H1 (cell line): ENCODE results near the gene ACYP2. TPM values are rescaled to one million over a fixed set of nuclear protein-coding genes. Genes with fewer than 3 reads are reported as not detected.

Experiments used
- CBX8 ChIP-seq: fragments of 300-800, 300-1000 bp; sonication (generic); IDR thresholded peaks from 2 replicates; pipeline ENCODE4 v1.7.1; 2016; ENCODE audit warnings: low read depth, low read length, borderline replicate concordance
- polyA plus RNA-seq, 7 experiments: library from polyadenylated mRNA; depleted of rRNA in 3 of 7; stranded (reverse) in 5 of 7; unstranded in 2 of 7; fragments of >200 nt in 5 of 7; fragments of 200-250 nt in 2 of 7; gene quantifications; 1 replicate in 5 of 7; 2 replicates in 1 of 7; 4 replicates in 1 of 7; pipeline versions ENCODE4 v1.2.1 to v1.2.3, GENCODE V29; 2011 to 2013; ENCODE audit warnings: missing spikeins in 2 of 7, mixed read lengths in 2 of 7
- total RNA-seq: library from RNA; stranded (reverse); fragmentation: NEBNext Ultra II Directional; extraction: Animal tissue kit (Norgen Biotek cat#: 25700); gene quantifications from 2 replicates; pipeline ENCODE4 v1.2.1, GENCODE V29; 2021

ACYP2 gene
- total and polyA plus RNA-seq, 2 of the 8 experiments (the other 6 are each of a cell fraction or from before 2014, with no cell fraction given), result 3.4 to 4.4 TPM

DNA sequence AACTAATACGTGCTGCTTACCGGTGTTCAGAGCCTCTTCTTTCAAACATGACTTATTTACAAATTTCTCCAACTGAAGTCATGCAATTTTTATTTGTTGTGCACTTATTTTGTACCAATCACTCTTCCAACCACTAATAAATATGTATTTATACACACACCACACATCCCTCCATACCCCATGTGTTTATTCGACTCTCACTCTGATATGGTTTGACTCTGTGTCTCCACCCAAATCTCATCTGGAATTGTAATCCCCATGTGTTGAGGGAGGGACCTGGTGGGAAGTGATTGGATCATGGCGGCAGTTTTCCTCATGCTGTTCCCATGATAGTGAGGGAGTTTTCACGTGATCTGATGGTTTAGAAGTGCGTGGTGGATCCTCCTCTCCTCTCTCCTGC is 49.5 kb upstream of the ACYP2 start (continued):
- no peak for TF ChIP-seq CBX8
